GM21447 (cell line): ENCODE measurements around the gene NAA16.
"Not testable (repeated sequence)": the region's sequence is repeated elsewhere in the genome, so short reads cannot be mapped to it uniquely, and the experiment has no call there.

Experiments used
- ATAC-seq: cut with Tn5 transposase; IDR thresholded peaks from one replicate; pipeline ENCODE4 v1.9.1; 2021; ENCODE audit not compliant: unreplicated experiment

NAA16 gene

GRCh38 chr13:41352935-41353840 is 42.1 kb downstream of the NAA16 start:
- no peak for ATAC-seq

GRCh38 chr13:41354416-41354815 is 43.3 kb downstream of the NAA16 start:
- no peak for ATAC-seq

GRCh38 chr13:41356385-41356648 is 45.2 kb downstream of the NAA16 start:
- not testable (repeated sequence) for ATAC-seq

- ATAC-seq = no peak
These were observed 45.7 kb downstream of the NAA16 start for GRCh38 chr13:41356786-41357185.

- ATAC-seq = no peak
These were observed 50.4 kb downstream of the NAA16 start for GRCh38 chr13:41361491-41361890.

GRCh38 chr13:41364043-41364442 is 53.0 kb downstream of the NAA16 start:
- ATAC-seq = no peak

GRCh38 chr13:41365631-41366030 is 54.6 kb downstream of the NAA16 start:
- no peak for ATAC-seq

GRCh38 chr13:41370736-41371135 is 59.7 kb downstream of the NAA16 start:
- ATAC-seq = no peak

- ATAC-seq = no peak
These were observed 66.4 kb downstream of the NAA16 start for GRCh38 chr13:41377446-41377845.

- ATAC-seq = no peak
These were observed 71.4 kb downstream of the NAA16 start for GRCh38 chr13:41382431-41382830.

GRCh38 chr13:41383386-41383785 is 72.3 kb downstream of the NAA16 start:
- no peak for ATAC-seq

- no peak for ATAC-seq
These were observed 73.9 kb downstream of the NAA16 start for GRCh38 chr13:41384749-41385503.

GRCh38 chr13:41386211-41386610 is 75.1 kb downstream of the NAA16 start:
- ATAC-seq = no peak

GRCh38 chr13:41387576-41387975 is 76.5 kb downstream of the NAA16 start:
- ATAC-seq = no peak

- ATAC-seq = no peak
These were observed 77.2 kb downstream of the NAA16 start for GRCh38 chr13:41388143-41388881.

GRCh38 chr13:41389580-41389979 is 78.5 kb downstream of the NAA16 start:
- no peak for ATAC-seq

- ATAC-seq = no peak
These were observed 83.1 kb downstream of the NAA16 start for GRCh38 chr13:41394166-41394565.

GRCh38 chr13:41398494-41399170 is 87.6 kb downstream of the NAA16 start:
- no peak for ATAC-seq

GRCh38 chr13:41401366-41401765 is 90.3 kb downstream of the NAA16 start:
- no peak for ATAC-seq

GRCh38 chr13:41402691-41403511 is 91.8 kb downstream of the NAA16 start:
- no peak for ATAC-seq
